Gastroesophageal sphincter (tissue), 3 donors: ENCODE results near the gene KITLG.

Source experiments
- CTCF ChIP-seq, 4 experiments: fragments of 200-600 bp in 2 of 4; fragments of 450-650 bp in 2 of 4; sonication (generic) in 1 of 4; IDR thresholded peaks; one replicate each; pipeline ENCODE4 v1.5.1; 2017 to 2019; ENCODE audit warnings: antibody characterized with exemption in 4 of 4, mild to moderate bottlenecking in 2 of 4, moderate library complexity in 2 of 4
- POLR2A ChIP-seq, 2 donors: fragments of 450-650 bp; IDR thresholded peaks; one replicate each; pipeline ENCODE4 v1.6.1; 2017; ENCODE audit warnings: antibody characterized with exemption in 2 of 2, mild to moderate bottlenecking in 2 of 2, moderate library complexity in 1 of 2
- POLR2AphosphoS5 ChIP-seq: sonication (generic); formaldehyde crosslinking; IDR thresholded peaks from one replicate; pipeline ENCODE4 v1.6.1; 2017; ENCODE audit warnings: antibody characterized with exemption

- TF ChIP-seq CTCF (IDR thresholded peaks at IDR 0.05) = no peak
- TF ChIP-seq POLR2AphosphoS5 = no peak
- no peak for TF ChIP-seq POLR2A (IDR thresholded peaks at IDR 0.05)
Measured at GRCh38 chr12:88496891-88497371, 83.3 kb downstream of the KITLG start.
